DND-41 (cell line): ENCODE data around the gene NXF3.

Source experiments
- CTCF ChIP-seq: IDR thresholded peaks from 2 replicates; pipeline ENCODE4 v1.5.1; 2012; ENCODE audit warnings: borderline replicate concordance, low read length, moderate library complexity, mild to moderate bottlenecking; ENCODE audit not compliant: poor library complexity, severe bottlenecking; ENCODE audit errors: extremely low read depth
- EZH2 ChIP-seq: IDR thresholded peaks from 3 replicates; pipeline ENCODE4 v1.6.1; 2012; ENCODE audit warnings: borderline replicate concordance, low read depth, mild to moderate bottlenecking, moderate library complexity, low read length, inconsistent platforms; ENCODE audit not compliant: severe bottlenecking

GRCh38 chrX:103098488-103098887 is 5.5 kb upstream of the NXF3 start:
- TF ChIP-seq CTCF (no peak), EZH2 (no peak)
